OCI-LY7 (cell line): ENCODE data around the gene BEAN1. TPM values are rescaled to one million over a fixed set of nuclear protein-coding genes. Genes with fewer than 3 reads are reported as not detected.

ENCODE experiments used
- BruUV-seq: library from RNA; stranded (reverse); fragments of 400-500 nt; replicated peaks from 2 replicates; lab custom pipeline; 2021; lab: Mats Ljungman, UMichigan
- CTCF ChIA-PET: fragments of 300-600 bp; sonication (Branson Sonifier 250); formaldehyde crosslinking; loops from one replicate; lab custom pipeline; 2022; ENCODE audit warnings: antibody characterized with exemption; ENCODE audit not compliant: unreplicated experiment; lab: Charles Lee
- POLR2A ChIA-PET: fragments of 300-600 bp; sonication (Branson Sonifier 250); formaldehyde crosslinking; loops from one replicate; lab custom pipeline; 2022; ENCODE audit warnings: antibody characterized with exemption; lab: Charles Lee
- DNase-seq: peaks from one replicate; pipeline ENCODE4 v3.0.0-alpha.2; 2015; ENCODE audit warnings: low spot score
- H2AFZ ChIP-seq: fragments of 200-600 bp; sonication (generic), shearing (Covaris generic); 2 replicates; pipeline ENCODE4 v1.6.1; 2014; ENCODE audit warnings: mild to moderate bottlenecking, antibody characterized with exemption, low read length, moderate library complexity
- H3K27ac ChIP-seq: fragments of 200-600 bp; sonication (generic); 2 replicates; pipeline ENCODE4 v1.5.1; 2014; ENCODE audit warnings: mixed run types, low read depth, mild to moderate bottlenecking, moderate library complexity, low read length, inconsistent platforms; ENCODE audit not compliant: poor library complexity, severe bottlenecking
- H3K36me3 ChIP-seq: fragments of 200-600 bp; sonication (generic); 2 replicates; pipeline ENCODE4 v1.6.1; 2014; ENCODE audit warnings: mild to moderate bottlenecking, antibody characterized with exemption, low read length, moderate library complexity, mixed read lengths; ENCODE audit not compliant: insufficient read depth
- H3K4me1 ChIP-seq: fragments of 200-600 bp; sonication (generic); 2 replicates; pipeline ENCODE4 v1.5.1; 2014; ENCODE audit warnings: mild to moderate bottlenecking, low read length; ENCODE audit not compliant: insufficient read depth, poor library complexity, severe bottlenecking
- H3K4me2 ChIP-seq: fragments of 200-600 bp; sonication (generic); 2 replicates; pipeline ENCODE4 v1.6.1; 2014; ENCODE audit warnings: mild to moderate bottlenecking, low read length
- H3K4me3 ChIP-seq: fragments of 200-600 bp; sonication (generic); 2 replicates; pipeline ENCODE4 v1.5.1; 2014; ENCODE audit warnings: mild to moderate bottlenecking, low read depth, low read length; ENCODE audit not compliant: poor library complexity, severe bottlenecking
- H3K79me2 ChIP-seq: fragments of 200-600 bp; sonication (generic); 2 replicates; pipeline ENCODE4 v1.6.1; 2016; ENCODE audit warnings: low read depth, mild to moderate bottlenecking, low read length, moderate library complexity, mixed read lengths; ENCODE audit not compliant: insufficient read depth
- H3K9me2 ChIP-seq: fragments of 200-600 bp; sonication (generic); 2 replicates; pipeline ENCODE4 v1.6.1; 2016; ENCODE audit warnings: mild to moderate bottlenecking, low read length, mixed read lengths; ENCODE audit not compliant: insufficient read depth
- H3K9me3 ChIP-seq: fragments of 200-600 bp; sonication (generic); 2 replicates; pipeline ENCODE4 v1.6.1; 2014; ENCODE audit warnings: mild to moderate bottlenecking, mixed run types, low read length, mixed read lengths
- H4K20me1 ChIP-seq: fragments of 200-600 bp; sonication (generic); 2 replicates; pipeline ENCODE4 v1.6.1; 2014; ENCODE audit warnings: mild to moderate bottlenecking, antibody characterized with exemption, low read length, moderate library complexity, mixed read lengths; ENCODE audit not compliant: insufficient read depth
- EZH2phosphoT487 ChIP-seq: fragments of 200-600 bp; sonication (generic); IDR thresholded peaks from 2 replicates; pipeline ENCODE4 v1.6.1; 2018; ENCODE audit warnings: low read depth, borderline replicate concordance, mild to moderate bottlenecking, mixed run types, antibody characterized with exemption, low read length, moderate library complexity, mixed read lengths
- intact Hi-C: fragments of 100-400 bp; cut with micrococcal nuclease; formaldehyde crosslinking; loops from one replicate; pipeline ENCODE4 v1.10.0; 2022; ENCODE audit not compliant: unreplicated experiment
- total RNA-seq, 2 experiments: library from RNA; depleted of rRNA in 1 of 2; stranded (reverse); fragments of >200 nt in 1 of 2; shearing (Covaris generic) in 1 of 2; gene quantifications; 2 replicates each; pipeline ENCODE4 v1.2.3, GENCODE V29; 2014 to 2022
- TF ChIP-seq, protein P1 (sequence below): fragments of 200-600 bp; sonication (generic); conservative IDR thresholded peaks from 2 replicates; pipeline ENCODE4 v1.5.1; 2014; ENCODE audit warnings: mild to moderate bottlenecking, antibody characterized with exemption, low read length, moderate library complexity, mixed read lengths

Gene BEAN1
- total RNA-seq, 2 experiments from 2014 or later: 0.13 TPM; not detected in 1

DNA sequence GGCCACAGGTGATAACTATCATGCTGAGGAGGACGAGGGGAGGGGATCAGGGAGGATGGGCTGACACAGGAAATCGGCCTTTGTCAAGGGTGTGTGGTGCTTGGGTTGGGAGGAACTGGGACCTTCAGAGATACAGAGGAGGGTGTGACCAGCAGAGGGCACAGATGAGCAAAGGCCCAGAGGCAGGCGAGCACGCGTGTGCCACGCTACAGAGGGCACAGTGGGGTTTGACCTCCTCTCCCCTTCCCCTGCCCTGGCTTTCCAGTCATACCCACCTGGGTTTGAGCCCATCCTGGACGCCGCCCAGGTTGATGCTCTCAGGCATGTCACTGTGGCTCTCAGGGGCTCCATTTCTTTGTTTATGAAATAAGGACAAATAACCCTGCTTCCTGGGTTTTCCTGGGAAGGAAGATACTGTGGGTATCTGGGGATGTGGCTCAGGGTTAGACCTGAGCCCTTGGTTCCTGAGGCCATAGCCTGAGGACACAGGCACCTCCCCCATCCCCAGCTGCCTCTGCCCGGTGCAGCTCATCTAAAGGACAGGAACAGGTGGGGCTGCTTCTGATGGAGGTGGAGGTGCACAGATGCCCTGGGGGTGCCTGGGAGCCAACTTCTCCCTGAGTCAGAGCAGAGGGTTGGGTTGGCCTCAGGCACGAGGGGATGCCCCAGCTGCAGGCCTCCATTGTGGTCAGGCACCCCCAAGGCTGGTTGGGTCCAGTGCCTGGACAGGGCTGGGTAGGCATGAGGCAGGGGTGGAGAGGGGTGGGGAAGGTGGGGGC is 51.8 kb downstream of the BEAN1 start:
- Histone ChIP-seq H3K36me3 (no peaks in the 10 kb centered on the region), H3K79me2 (no peaks in the 10 kb centered on the region), H4K20me1 (no peaks in the 10 kb centered on the region), H3K4me1 (peaks cover 39% of the 10 kb centered on the region), H3K9me2 (no peaks in the 10 kb centered on the region), H2AFZ (peak overlapping the region; percentile 95), H3K4me3 (no peak overlapping the region), H3K4me2 (peak overlapping the region; percentile 33), H3K27ac (no peak overlapping the region), H3K9me3 (no peaks in the 10 kb centered on the region)
- POLR2A ChIA-PET: no interaction called here
- BruUV-seq: no TSS peak
- TF ChIP-seq, protein P1, sequence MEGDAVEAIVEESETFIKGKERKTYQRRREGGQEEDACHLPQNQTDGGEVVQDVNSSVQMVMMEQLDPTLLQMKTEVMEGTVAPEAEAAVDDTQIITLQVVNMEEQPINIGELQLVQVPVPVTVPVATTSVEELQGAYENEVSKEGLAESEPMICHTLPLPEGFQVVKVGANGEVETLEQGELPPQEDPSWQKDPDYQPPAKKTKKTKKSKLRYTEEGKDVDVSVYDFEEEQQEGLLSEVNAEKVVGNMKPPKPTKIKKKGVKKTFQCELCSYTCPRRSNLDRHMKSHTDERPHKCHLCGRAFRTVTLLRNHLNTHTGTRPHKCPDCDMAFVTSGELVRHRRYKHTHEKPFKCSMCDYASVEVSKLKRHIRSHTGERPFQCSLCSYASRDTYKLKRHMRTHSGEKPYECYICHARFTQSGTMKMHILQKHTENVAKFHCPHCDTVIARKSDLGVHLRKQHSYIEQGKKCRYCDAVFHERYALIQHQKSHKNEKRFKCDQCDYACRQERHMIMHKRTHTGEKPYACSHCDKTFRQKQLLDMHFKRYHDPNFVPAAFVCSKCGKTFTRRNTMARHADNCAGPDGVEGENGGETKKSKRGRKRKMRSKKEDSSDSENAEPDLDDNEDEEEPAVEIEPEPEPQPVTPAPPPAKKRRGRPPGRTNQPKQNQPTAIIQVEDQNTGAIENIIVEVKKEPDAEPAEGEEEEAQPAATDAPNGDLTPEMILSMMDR: peak; percentile 88
- no peak for TF ChIP-seq EZH2phosphoT487
- DNase-seq: peak; percentile 88
- CTCF ChIA-PET: no interaction called here
- intact Hi-C loops: loop anchor here (1.0 to 2.0 kb wide), 3 partner anchors 74 to 125 kb away; partner anchors contain the start of genes CKLF and CMTM3

DNA sequence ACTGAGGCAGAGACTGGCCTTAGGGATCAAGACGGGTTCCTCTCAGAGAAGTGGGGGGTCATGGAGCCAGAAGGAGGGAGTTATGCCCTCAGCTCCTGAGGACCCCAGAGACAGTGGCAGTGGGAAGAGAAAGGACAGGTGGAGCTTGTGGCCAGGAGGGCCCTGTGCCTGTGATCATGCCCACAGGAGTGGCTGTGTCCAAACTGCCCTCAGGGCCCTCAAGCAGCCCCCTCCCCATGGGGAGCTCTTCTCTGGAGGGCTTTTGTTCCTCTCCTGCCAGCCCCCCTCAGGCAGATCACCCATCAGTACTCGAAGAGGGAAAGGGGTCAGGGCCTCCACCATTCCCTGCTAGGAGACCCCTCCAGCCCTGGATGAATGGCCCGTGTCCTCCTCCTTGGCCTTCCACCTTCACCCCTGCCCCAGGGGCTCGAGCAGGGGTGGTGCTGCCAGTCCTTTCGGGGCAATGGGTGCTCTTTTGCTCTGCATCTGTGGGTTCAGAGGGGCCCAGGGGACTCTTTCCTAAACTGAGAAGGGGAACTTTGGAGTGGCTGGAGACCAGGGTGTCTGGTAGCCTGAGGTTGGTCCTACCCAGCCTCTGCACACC is 52.7 kb downstream of the BEAN1 start:
- H3K4me1 ChIP-seq: peaks cover 36% of the 10 kb centered on the region
- BruUV-seq: no TSS peak
- H2AFZ ChIP-seq: no peak overlapping the region
- H3K79me2 ChIP-seq: no peaks in the 10 kb centered on the region
- intact Hi-C loops: loop anchor here (2.0 kb wide), 1 partner anchor 73 kb away; the partner anchor contains the start of gene CKLF
- no peaks in the 10 kb centered on the region for H3K36me3 ChIP-seq
- H3K4me3 ChIP-seq: no peak overlapping the region
- DNase-seq: no peak
- no peaks in the 10 kb centered on the region for H3K9me3 ChIP-seq
- H3K27ac ChIP-seq: no peak overlapping the region
- H4K20me1 ChIP-seq: no peaks in the 10 kb centered on the region
- POLR2A ChIA-PET: interaction anchor here (0.6 kb wide), 1 partner anchor 79 kb away, joined by 3 read pairs; no protein-coding TSS in a partner anchor
- CTCF ChIA-PET: no interaction called here
- no peak overlapping the region for H3K4me2 ChIP-seq
- no peaks in the 10 kb centered on the region for H3K9me2 ChIP-seq
- TF ChIP-seq EZH2phosphoT487: no peak
- TF ChIP-seq, protein P1: no peak
